Spleen (tissue), 11 donors: Measurements from ENCODE around the gene VAV2. TPM values are rescaled to one million over a fixed set of nuclear protein-coding genes. Genes with fewer than 3 reads are reported as not detected.

Experiments used
- DNase-seq: peaks from one replicate; pipeline ENCODE4 v3.0.0-alpha.2; 2020
- H3K27ac ChIP-seq, 8 donors: fragments of 200-600 bp; sonication (generic) in 7 of 8; 1 replicate in 4 of 8; 2 replicates in 4 of 8; pipeline versions ENCODE4 v1.5.0 to v1.8.0; 2016 to 2021; ENCODE audit warnings: inconsistent platforms in 4 of 8, mild to moderate bottlenecking in 4 of 8, moderate library complexity in 1 of 8
- H3K27me3 ChIP-seq, 7 donors: fragments of 200-600 bp; sonication (generic) in 6 of 7; replicated peaks in 1 of 7; 1 replicate in 4 of 7; 2 replicates in 3 of 7; pipeline versions ENCODE4 v1.5.0 to v1.8.0; 2016 to 2021; ENCODE audit warnings: inconsistent platforms in 3 of 7, mild to moderate bottlenecking in 1 of 7
- H3K36me3 ChIP-seq, 6 donors: fragments of 200-600 bp; sonication (generic) in 5 of 6; 1 replicate in 4 of 6; 2 replicates in 2 of 6; pipeline versions ENCODE4 v1.5.0 to v1.8.0; 2016 to 2021; ENCODE audit warnings: inconsistent platforms in 2 of 6
- H3K4me1 ChIP-seq, 6 donors: fragments of 200-600 bp; sonication (generic) in 5 of 6; 1 replicate in 3 of 6; 2 replicates in 3 of 6; pipeline versions ENCODE4 v1.5.0 to v1.8.0; 2016 to 2021; ENCODE audit warnings: inconsistent platforms in 3 of 6
- H3K4me3 ChIP-seq, 8 donors: fragments of 200-600 bp; sonication (generic) in 7 of 8; 1 replicate in 4 of 8; 2 replicates in 4 of 8; pipeline versions ENCODE4 v1.5.0 to v1.8.0; 2016 to 2021; ENCODE audit warnings: inconsistent platforms in 4 of 8, mild to moderate bottlenecking in 4 of 8, moderate library complexity in 2 of 8
- H3K9me3 ChIP-seq, 8 donors: fragments of 200-600 bp; sonication (generic) in 7 of 8; 1 replicate in 4 of 8; 2 replicates in 4 of 8; pipeline versions ENCODE4 v1.5.0 to v1.8.0; 2016 to 2021; ENCODE audit warnings: inconsistent platforms in 4 of 8
- POLR2A ChIP-seq, 3 donors: fragments of 450-650 bp; IDR thresholded peaks; one replicate each; pipeline ENCODE4 v1.5.1; 2017; ENCODE audit warnings: antibody characterized with exemption in 3 of 3, mild to moderate bottlenecking in 1 of 3
- POLR2AphosphoS5 ChIP-seq, 3 donors: sonication (generic); formaldehyde crosslinking; IDR thresholded peaks; one replicate each; pipeline ENCODE4 v1.5.1; 2017; ENCODE audit warnings: antibody characterized with exemption in 3 of 3
- WGBS, 5 donors: extraction: QIAGEN DNeasy Blood & Tissue Kit in 3 of 5; methylation state at CpG; one replicate each; pipeline versions ENCODE4 v1.1.5 to v1.1.7; 2013 to 2018; 5-methylcytosine and 5-hydroxymethylcytosine counted together
- intact Hi-C: fragments of 100-400 bp; cut with DNase I; formaldehyde crosslinking; loops from one replicate; pipeline ENCODE4 v1.15.0; 2023; ENCODE audit warnings: low total_unique reads
- polyA plus RNA-seq, 3 donors: library from polyadenylated mRNA; stranded (reverse); fragments of 200-250 nt; gene quantifications; one replicate each; pipeline ENCODE4 v1.2.1, GENCODE V29; 2013
- total RNA-seq, 7 donors: library from RNA; depleted of rRNA in 3 of 7; stranded (reverse); fragments of >200 nt in 3 of 7; fragmentation: NEBNext Ultra II Directional in 4 of 7; extraction: Animal tissue kit (Norgen Biotek cat#: 25700) in 4 of 7; gene quantifications; one replicate each; pipeline versions ENCODE4 v1.1.0 to v1.2.1, GENCODE V29; 2016 to 2021
- TF ChIP-seq, protein P1 (sequence below), 11 experiments: fragments of 200-600 bp in 7 of 11; fragments of 450-650 bp in 4 of 11; sonication (generic) in 4 of 11; IDR thresholded peaks in 8 of 11; conservative IDR thresholded peaks in 3 of 11; 1 replicate in 7 of 11; 2 replicates in 4 of 11; pipeline versions ENCODE4 v1.4.0 to v1.8.0; 2016 to 2021; ENCODE audit warnings: antibody characterized with exemption in 11 of 11, inconsistent platforms in 4 of 11, mild to moderate bottlenecking in 1 of 11
- donor health status: healthy with polysubstance abuse.
- donor health status: DM: no; HTN: no; CAD: no; lungs with moderate emphysema.
- donor health status: DM: no; HTN: no; CAD: no.
- donor health status: Bipolar disorder and iron deficiency.
- donor health status: healthy.
- donor health status: DM: no; HTN: no; CAD: no.
- donor health status: DM: yes; HTN: yes; CAD: no.

Gene VAV2
- total and polyA plus RNA-seq, 10 donors = 14.2 to 39.2 (median 23.3) TPM

DNA sequence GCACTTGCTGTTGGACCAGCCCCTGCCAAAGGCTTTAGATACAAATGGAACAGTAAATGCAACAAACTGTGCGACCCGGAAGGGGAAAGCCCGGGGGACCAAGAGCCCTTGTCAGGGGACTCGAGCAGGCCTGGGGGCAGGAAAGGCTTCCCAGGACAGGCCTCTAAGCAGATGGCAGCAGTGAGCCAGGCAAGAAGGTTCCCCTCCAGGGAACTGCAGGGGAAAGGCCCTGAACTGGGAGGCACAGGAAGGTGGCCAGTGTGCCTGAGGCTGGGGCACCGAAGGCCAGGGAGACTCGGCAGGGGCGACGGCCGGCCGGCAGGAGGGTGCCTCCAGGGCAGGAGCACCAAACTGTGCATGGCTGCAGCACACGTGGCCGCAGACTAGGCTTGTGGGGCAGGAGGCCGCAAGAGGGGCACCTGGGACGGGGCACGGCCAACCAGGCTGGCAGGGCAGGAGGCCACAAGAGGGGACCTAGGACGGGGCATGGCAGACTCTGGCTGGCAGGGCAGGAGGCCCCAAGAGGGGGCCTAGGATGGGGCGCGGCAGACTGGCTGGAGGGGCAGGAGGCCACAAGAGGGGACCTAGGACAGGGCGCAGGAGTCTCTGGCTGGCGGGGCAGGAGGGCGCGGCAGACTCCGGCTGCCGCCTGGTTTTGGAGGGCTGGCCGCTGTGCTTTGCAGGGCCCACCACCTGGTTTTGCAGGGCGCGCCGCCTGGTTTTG, 10.0 kb downstream of the VAV2 start:
- 88 to 93% (median 91%) methylated on average over 23 to 28 of the region's 28 CpGs for WGBS, 5 donors

GRCh38 chr9:133981589-133981957, 10.6 kb downstream of the VAV2 start:
- intact Hi-C loops = no loop called here
- peak overlapping the region in 1 of 8 donors; percentile 76 for H3K27ac ChIP-seq
- TF ChIP-seq, protein P1, sequence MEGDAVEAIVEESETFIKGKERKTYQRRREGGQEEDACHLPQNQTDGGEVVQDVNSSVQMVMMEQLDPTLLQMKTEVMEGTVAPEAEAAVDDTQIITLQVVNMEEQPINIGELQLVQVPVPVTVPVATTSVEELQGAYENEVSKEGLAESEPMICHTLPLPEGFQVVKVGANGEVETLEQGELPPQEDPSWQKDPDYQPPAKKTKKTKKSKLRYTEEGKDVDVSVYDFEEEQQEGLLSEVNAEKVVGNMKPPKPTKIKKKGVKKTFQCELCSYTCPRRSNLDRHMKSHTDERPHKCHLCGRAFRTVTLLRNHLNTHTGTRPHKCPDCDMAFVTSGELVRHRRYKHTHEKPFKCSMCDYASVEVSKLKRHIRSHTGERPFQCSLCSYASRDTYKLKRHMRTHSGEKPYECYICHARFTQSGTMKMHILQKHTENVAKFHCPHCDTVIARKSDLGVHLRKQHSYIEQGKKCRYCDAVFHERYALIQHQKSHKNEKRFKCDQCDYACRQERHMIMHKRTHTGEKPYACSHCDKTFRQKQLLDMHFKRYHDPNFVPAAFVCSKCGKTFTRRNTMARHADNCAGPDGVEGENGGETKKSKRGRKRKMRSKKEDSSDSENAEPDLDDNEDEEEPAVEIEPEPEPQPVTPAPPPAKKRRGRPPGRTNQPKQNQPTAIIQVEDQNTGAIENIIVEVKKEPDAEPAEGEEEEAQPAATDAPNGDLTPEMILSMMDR (IDR thresholded peaks at IDR 0.05 in 8 of 11, conservative IDR thresholded peaks at IDR 0.05 in 3 of 11) = no peak
- no peak for TF ChIP-seq POLR2A (IDR thresholded peaks at IDR 0.05)
- no peak for TF ChIP-seq POLR2AphosphoS5 (IDR thresholded peaks at IDR 0.05)
- no peaks in the 10 kb centered on the region for H3K36me3 ChIP-seq
- H3K9me3 ChIP-seq = no peaks in the 10 kb centered on the region
- H3K27me3 ChIP-seq = peaks cover 0 to 13% (median 0%) of the 10 kb centered on the region in 7 donors
- H3K4me3 ChIP-seq = no peak overlapping the region
- peak; percentile 42 for DNase-seq
- peaks cover 13 to 88% (median 32%) of the 10 kb centered on the region in 6 donors for H3K4me1 ChIP-seq
- WGBS, 5 donors = 80 to 93% (median 92%) methylated on average over 10 to 14 of the region's 14 CpGs

More for the DNA sequence above, 10.0 kb downstream of the VAV2 start:
- Histone ChIP-seq H3K27me3 (peaks cover 0 to 13% (median 0%) of the 10 kb centered on the region in 7 donors), H3K4me3 (no peak overlapping the region), H3K9me3 (no peaks in the 10 kb centered on the region), H3K27ac (no peak overlapping the region), H3K4me1 (peaks cover 13 to 88% (median 34%) of the 10 kb centered on the region in 6 donors), H3K36me3 (no peaks in the 10 kb centered on the region)
- TF ChIP-seq POLR2A (IDR thresholded peaks at IDR 0.05) = no peak
- no peak for TF ChIP-seq POLR2AphosphoS5 (IDR thresholded peaks at IDR 0.05)
- TF ChIP-seq, protein P1 (IDR thresholded peaks at IDR 0.05 in 8 of 11, conservative IDR thresholded peaks at IDR 0.05 in 3 of 11) = no peak
- intact Hi-C loops = no loop called here
- DNase-seq = peak; percentile 72

DNA sequence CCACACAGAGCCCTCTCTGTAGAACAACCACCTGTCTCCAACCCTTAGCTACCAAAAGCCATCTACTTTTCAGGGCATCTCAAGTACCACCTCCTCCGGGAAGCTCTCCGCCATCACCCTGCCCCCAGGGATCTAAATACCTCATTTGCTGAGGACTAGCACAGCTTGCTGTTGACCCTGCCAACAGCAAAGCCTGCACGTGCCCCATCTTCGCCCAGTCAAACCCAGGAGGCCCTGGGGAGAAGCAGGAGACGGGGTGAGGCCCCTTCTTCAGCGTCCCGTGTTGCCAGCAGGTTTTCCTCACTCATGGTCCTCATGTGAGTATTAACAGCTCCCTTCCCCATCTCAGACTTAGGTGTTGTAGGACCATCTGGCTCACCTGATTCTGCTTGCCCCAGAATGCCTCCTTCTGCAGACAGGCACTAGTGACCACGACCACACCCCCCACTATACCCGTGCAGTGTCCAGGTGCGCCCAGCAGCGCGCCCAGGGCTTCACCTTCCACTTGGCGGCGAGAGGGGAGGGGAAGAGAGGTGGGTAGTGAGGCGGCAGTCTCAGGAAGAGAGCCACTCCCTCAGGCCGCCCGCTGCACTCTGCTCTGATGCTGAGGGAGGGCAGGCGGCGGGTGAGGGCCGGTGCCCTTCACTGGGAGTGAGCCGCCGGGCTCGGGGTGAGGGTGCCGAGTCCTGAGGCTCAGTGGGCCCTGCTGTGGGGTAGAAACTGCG, 11.1 kb downstream of the VAV2 start:
- peaks cover 13 to 88% (median 32%) of the 10 kb centered on the region in 6 donors for H3K4me1 ChIP-seq
- TF ChIP-seq POLR2AphosphoS5 (IDR thresholded peaks at IDR 0.05) = peak in 1 of 3 donors; percentile 15
- TF ChIP-seq, protein P1 (IDR thresholded peaks at IDR 0.05 in 8 of 11, conservative IDR thresholded peaks at IDR 0.05 in 3 of 11) = no peak
- H3K9me3 ChIP-seq = no peaks in the 10 kb centered on the region
- H3K4me3 ChIP-seq = no peak overlapping the region
- peak overlapping the region in 1 of 8 donors; percentile 76 for H3K27ac ChIP-seq
- intact Hi-C loops = no loop called here
- peak; percentile 64 for DNase-seq
- WGBS, 5 donors = 88 to 91% (median 89%) methylated on average over 17 to 25 of the region's 25 CpGs
- H3K36me3 ChIP-seq = no peaks in the 10 kb centered on the region
- H3K27me3 ChIP-seq = peaks cover 0 to 13% (median 0%) of the 10 kb centered on the region in 7 donors
